SK-N-SH (cell line): ENCODE data around the gene AKR1E2. TPM values are rescaled to one million over a fixed set of nuclear protein-coding genes. Genes with fewer than 3 reads are reported as not detected.

Experiments
- CTCF ChIA-PET: fragments of 300-600, 350-600 bp; formaldehyde crosslinking; extraction: SDS; loops from one replicate; lab custom pipeline; 2021; lab: Yijun Ruan, JAX
- POLR2A ChIA-PET: fragments of 350-600 bp; sonication (Branson Sonifier 250); formaldehyde crosslinking; extraction: SDS; loops from one replicate; lab custom pipeline; 2020; ENCODE audit warnings: antibody characterized with exemption, inconsistent platforms; lab: Yijun Ruan, JAX
- DNase-seq: peaks from one replicate; pipeline ENCODE4 v3.0.0; 2012
- H2AFZ ChIP-seq: fragments of 200-600 bp; sonication (generic); 2 replicates; pipeline ENCODE4 v1.8.1; 2016; ENCODE audit warnings: antibody characterized with exemption, mild to moderate bottlenecking, low read depth
- H3F3A ChIP-seq: fragments of 200-600 bp; sonication (generic); replicated peaks from 2 replicates; pipeline ENCODE3; 2016; ENCODE audit warnings: antibody characterized with exemption, mild to moderate bottlenecking; ENCODE audit not compliant: insufficient read depth
- H3K27ac ChIP-seq, 2 experiments: fragments of 200-500 bp in 1 of 2; fragments of 200-600 bp in 1 of 2; sonication (Bioruptor generic) in 1 of 2; sonication (generic), shearing (Covaris generic) in 1 of 2; 2 replicates each; pipeline versions ENCODE4 v1.5.1 to v1.6.1; 2014 to 2016; ENCODE audit warnings: low read depth in 2 of 2, inconsistent platforms in 1 of 2, low read length in 1 of 2, mild to moderate bottlenecking in 1 of 2, mixed read lengths in 1 of 2
- H3K27me3 ChIP-seq: fragments of 200-600 bp; sonication (generic), shearing (Covaris generic); 2 replicates; pipeline ENCODE4 v1.6.1; 2016; ENCODE audit warnings: mixed run types; ENCODE audit not compliant: insufficient read depth
- H3K36me3 ChIP-seq, 2 experiments: fragments of 200-500 bp in 1 of 2; fragments of 200-600 bp in 1 of 2; sonication (Bioruptor generic) in 1 of 2; sonication (generic) in 1 of 2; replicated peaks in 1 of 2; 2 replicates each; pipeline versions ENCODE3 to v1.5.1; 2014 to 2016; ENCODE audit warnings: low read length in 1 of 2, mild to moderate bottlenecking in 1 of 2; ENCODE audit not compliant: insufficient read depth in 2 of 2, control insufficient read depth in 1 of 2
- H3K4me1 ChIP-seq, 2 experiments: fragments of 200-500 bp in 1 of 2; fragments of 200-600 bp in 1 of 2; sonication (Bioruptor generic) in 1 of 2; sonication (generic), shearing (Covaris generic) in 1 of 2; 2 replicates each; pipeline versions ENCODE4 v1.5.1 to v1.6.1; 2014 to 2016; ENCODE audit warnings: low read depth in 1 of 2, low read length in 1 of 2, mixed run types in 1 of 2; ENCODE audit not compliant: insufficient read depth in 2 of 2, control insufficient read depth in 1 of 2
- H3K4me2 ChIP-seq: fragments of 200-600 bp; sonication (generic), shearing (Covaris generic); 2 replicates; pipeline ENCODE4 v1.6.1; 2017; ENCODE audit warnings: mixed run types
- H3K4me3 ChIP-seq, 2 experiments: fragments of 200-500 bp in 1 of 2; fragments of 200-600 bp in 1 of 2; sonication (Bioruptor generic) in 1 of 2; sonication (generic), shearing (Covaris generic) in 1 of 2; 2 replicates each; pipeline versions ENCODE4 v1.5.1 to v1.8.1; 2014 to 2016; ENCODE audit warnings: low read depth in 2 of 2, inconsistent platforms in 1 of 2, low read length in 1 of 2, mild to moderate bottlenecking in 1 of 2, mixed read lengths in 1 of 2, moderate library complexity in 1 of 2
- H3K79me2 ChIP-seq: fragments of 200-600 bp; sonication (generic); 2 replicates; pipeline ENCODE4 v1.8.1; 2017; ENCODE audit warnings: mild to moderate bottlenecking; ENCODE audit not compliant: insufficient read depth
- H3K9ac ChIP-seq: fragments of 200-600 bp; sonication (generic); 2 replicates; pipeline ENCODE4 v1.6.1; 2017; ENCODE audit warnings: mixed run types
- H3K9me2 ChIP-seq: fragments of 200-600 bp; sonication (generic); 2 replicates; pipeline ENCODE4 v1.6.1; 2017; ENCODE audit warnings: mixed run types
- H3K9me3 ChIP-seq: fragments of 200-600 bp; sonication (generic); 2 replicates; pipeline ENCODE4 v1.6.1; 2017; ENCODE audit warnings: mixed run types, mild to moderate bottlenecking, moderate library complexity
- H4K20me1 ChIP-seq: fragments of 200-600 bp; sonication (generic); 2 replicates; pipeline ENCODE4 v1.6.1; 2017; ENCODE audit warnings: mild to moderate bottlenecking, mixed run types; ENCODE audit not compliant: insufficient read depth
- EP300 ChIP-seq, 2 experiments: IDR thresholded peaks; 2 replicates each; pipeline versions ENCODE4 v1.4.0 to v1.6.1; 2012; ENCODE audit warnings: borderline replicate concordance in 1 of 2, low read depth in 1 of 2, low read length in 1 of 2
- FOSL2 ChIP-seq: IDR thresholded peaks from 2 replicates; pipeline ENCODE4 v1.4.0; 2012; ENCODE audit warnings: low read depth, mild to moderate bottlenecking, moderate library complexity, borderline replicate concordance
- FOXM1 ChIP-seq: IDR thresholded peaks from 2 replicates; pipeline ENCODE4 v1.4.0; 2012; ENCODE audit warnings: low read depth, mild to moderate bottlenecking
- GABPA ChIP-seq: IDR thresholded peaks from 2 replicates; pipeline ENCODE4 v1.4.0; 2012; ENCODE audit warnings: low read depth, mild to moderate bottlenecking
- JUND ChIP-seq: IDR thresholded peaks from 2 replicates; pipeline ENCODE4 v1.4.0; 2012
- MAX ChIP-seq: IDR thresholded peaks from 2 replicates; pipeline ENCODE4 v1.4.0; 2012; ENCODE audit warnings: low read depth
- MXI1 ChIP-seq: IDR thresholded peaks from 2 replicates; pipeline ENCODE4 v1.6.1; 2012; ENCODE audit warnings: mild to moderate bottlenecking, low read depth, low read length, improper control_type of control experiment
- NFIC ChIP-seq: IDR thresholded peaks from 2 replicates; pipeline ENCODE4 v1.4.0; 2012; ENCODE audit warnings: borderline replicate concordance
- NRF1 ChIP-seq: IDR thresholded peaks from 2 replicates; pipeline ENCODE4 v1.6.1; 2012; ENCODE audit warnings: low read depth, mild to moderate bottlenecking, low read length
- PBX3 ChIP-seq: IDR thresholded peaks from 2 replicates; pipeline ENCODE4; 2012
- RCOR1 ChIP-seq: fragments of 150-350 bp; IDR thresholded peaks from 2 replicates; pipeline ENCODE4 v1.6.1; 2017; ENCODE audit warnings: antibody characterized with exemption, low read length
- TAF1 ChIP-seq: IDR thresholded peaks from 2 replicates; pipeline ENCODE4 v1.6.1; 2012; ENCODE audit warnings: low read depth, mild to moderate bottlenecking, low read length, moderate library complexity, borderline replicate concordance
- TCF12 ChIP-seq: IDR thresholded peaks from 2 replicates; pipeline ENCODE4 v1.4.0; 2012
- TEAD4 ChIP-seq: IDR thresholded peaks from 2 replicates; pipeline ENCODE4 v1.4.0; 2012; ENCODE audit warnings: mild to moderate bottlenecking, borderline replicate concordance; ENCODE audit not compliant: insufficient read depth
- ZBTB33 ChIP-seq: IDR thresholded peaks from 2 replicates; pipeline ENCODE4 v1.4.0; 2012; ENCODE audit warnings: low read depth, borderline replicate concordance
- WGBS: methylation state at CpG from one replicate; pipeline ENCODE4 v1.1.6; 2017; ENCODE audit warnings: low lambda C conversion rate; 5-methylcytosine and 5-hydroxymethylcytosine counted together
- polyA plus RNA-seq, 3 experiments: library from polyadenylated mRNA; depleted of rRNA; stranded (reverse); fragments of >200 nt; gene quantifications; 2 replicates each; pipeline ENCODE4 v1.2.3, GENCODE V29; 2012

The AKR1E2 gene
- polyA plus RNA-seq, 1 of the 3 experiments (the other 2 are of a cell fraction), result 5.8 TPM

GRCh38 chr10:4803822-4804221 is 22.2 kb upstream of the AKR1E2 start:
- no peak for TF ChIP-seq MXI1
- no peak for TF ChIP-seq GABPA
- TF ChIP-seq NFIC, result no peak
- TF ChIP-seq EP300 (IDR thresholded peaks at IDR 0.05; ENCODE audit: borderline replicate concordance in 1 of 2, low read depth in 1 of 2, low read length in 1 of 2), result no peak; a peak in 1 of 4 replicates
- no peak for TF ChIP-seq RCOR1
- no peak for TF ChIP-seq ZBTB33
- TF ChIP-seq NRF1, result no peak
- TF ChIP-seq MAX, result no peak
- H3K79me2 ChIP-seq, result no peaks in the 10 kb centered on the region
- 61% methylated on average over 2 of the region's 2 CpGs for WGBS
- H3K4me1 ChIP-seq, result peaks cover 0 to 30% of the 10 kb centered on the region in 2 experiments; a peak in 2 of 4 replicates
- no peak overlapping the region for H2AFZ ChIP-seq
- peak overlapping the region in 1 of 2 experiments; percentile 76; a peak in 2 of 4 replicates for H3K27ac ChIP-seq
- H3K27me3 ChIP-seq, result no peaks in the 10 kb centered on the region
- ChIA-PET CTCF (interaction anchor here (1.1 to 2.3 kb wide), 2 partner anchors 11 to 12 kb away, joined by 3 to 17 read pairs; no protein-coding TSS in a partner anchor), POLR2A (no interaction called here)
- H3K4me2 ChIP-seq, result peak overlapping the region; percentile 33
- H3K9ac ChIP-seq, result peak overlapping the region; percentile 35; the same call in 1 of the 2 replicates
- DNase-seq, result no peak
- H3K9me3 ChIP-seq, result no peaks in the 10 kb centered on the region
- H3K36me3 ChIP-seq, result no peaks in the 10 kb centered on the region
- peaks cover 43% of the 10 kb centered on the region for H3F3A ChIP-seq
- no peak overlapping the region for H3K4me3 ChIP-seq
- no peaks in the 10 kb centered on the region for H3K9me2 ChIP-seq
- no peaks in the 10 kb centered on the region for H4K20me1 ChIP-seq

GRCh38 chr10:4804465-4804864 is 21.5 kb upstream of the AKR1E2 start:
- Histone ChIP-seq H3K4me1 (peaks cover 0 to 30% of the 10 kb centered on the region in 2 experiments; a peak in 2 of 4 replicates), H3K4me2 (peak overlapping the region; percentile 33)
- CTCF ChIA-PET, result interaction anchor here (1.1 to 2.3 kb wide), 2 partner anchors 10 to 1608 kb away, joined by 3 to 17 read pairs; no protein-coding TSS in a partner anchor

More at GRCh38 chr10:4804465-4804864, 21.5 kb upstream of the AKR1E2 start:
- Histone ChIP-seq H3K4me3 (no peak overlapping the region), H3K9ac (peak overlapping the region; percentile 35), H3K9me3 (no peaks in the 10 kb centered on the region), H3F3A (peaks cover 49% of the 10 kb centered on the region), H3K9me2 (no peaks in the 10 kb centered on the region), H3K36me3 (no peaks in the 10 kb centered on the region), H4K20me1 (no peaks in the 10 kb centered on the region), H3K79me2 (no peaks in the 10 kb centered on the region), H3K27ac (peak overlapping the region; percentile 13 to 76; a peak in 3 of 4 replicates), H2AFZ (0 out of 2 replicates have a peak overlapping the region, but pooled peaks have one; percentile 5), H3K27me3 (no peaks in the 10 kb centered on the region)
- WGBS, result 78% methylated on average over 5 of the region's 5 CpGs
- no peak for DNase-seq
- POLR2A ChIA-PET, result no interaction called here
- TF ChIP-seq JUND (peak; percentile 31), FOXM1 (no peak), EP300 (IDR thresholded peaks at IDR 0.05; ENCODE audit: borderline replicate concordance in 1 of 2, low read depth in 1 of 2, low read length in 1 of 2) (peak in 1 of 2 experiments; percentile 64; a peak in 1 of 4 replicates), PBX3 (no peak), TCF12 (peak; percentile 71), NFIC (0 out of 2 replicates have a peak, but pooled peaks have one; percentile 18), TAF1 (no peak), FOSL2 (peak; percentile 36; the same call in 1 of the 2 replicates), NRF1 (no peak), TEAD4 (peak; percentile 53; the same call in 1 of the 2 replicates)
